GM12878 (cell line): ENCODE results near the gene IQGAP2. TPM values are rescaled to one million over a fixed set of nuclear protein-coding genes. Genes with fewer than 3 reads are reported as not detected.

Experiments used
- ATAC-seq: fragments of 200-7000 bp; cut with Tn5 transposase; 3 replicates; pipeline ENCODE4 v1.9.1; 2020; ENCODE audit warnings: mild to moderate bottlenecking, moderate library complexity
- BruUV-seq: library from RNA; stranded (reverse); fragments of 400-500 nt; replicated peaks from 2 replicates; lab custom pipeline; 2021; lab: Mats Ljungman, UMichigan
- CTCF ChIA-PET: fragments of 300-600 bp; sonication (Branson Sonifier 250); formaldehyde crosslinking; extraction: SDS; loops from one replicate; lab custom pipeline; 2021; ENCODE audit warnings: inconsistent platforms; lab: Yijun Ruan, JAX
- POLR2A ChIA-PET: fragments of 350-600 bp; formaldehyde crosslinking; extraction: SDS; loops from one replicate; lab custom pipeline; 2021; ENCODE audit warnings: inconsistent platforms; lab: Charles Lee
- RAD21 ChIA-PET: fragments of 300-600 bp; sonication (Branson Sonifier 250); formaldehyde crosslinking; loops from one replicate; lab custom pipeline; 2023; ENCODE audit warnings: antibody characterized with exemption; ENCODE audit not compliant: unreplicated experiment; lab: Charles Lee
- SMC1A ChIA-PET: fragments of 300-600 bp; sonication (Branson Sonifier 250); formaldehyde crosslinking; loops from one replicate; lab custom pipeline; 2023; ENCODE audit not compliant: unreplicated experiment, uncharacterized antibody; lab: Charles Lee
- DNase-seq: peaks from one replicate; pipeline ENCODE4 v3.0.0-alpha.2; 2011; ENCODE audit warnings: low read depth, low spot score
- FAIRE-seq: peaks from 3 replicates; lab custom pipeline; 2011; peaks lifted over from hg19 to GRCh38; lab: Jason Lieb, UNC
- H2AFZ ChIP-seq: 2 replicates; pipeline ENCODE4 v1.6.0; 2011; ENCODE audit warnings: low read depth, low read length, control low read depth; ENCODE audit not compliant: control insufficient read depth
- H3K27ac ChIP-seq: 2 replicates; pipeline ENCODE4 v1.5.1; 2011; ENCODE audit warnings: control low read depth; ENCODE audit not compliant: control insufficient read depth, insufficient read depth
- H3K27me3 ChIP-seq, 2 experiments: replicated peaks in 1 of 2; 2 replicates each; pipeline versions ENCODE4 v1.6.0 to v1.6.1; 2011; ENCODE audit warnings: low read length in 1 of 2; ENCODE audit not compliant: control insufficient read depth in 2 of 2, insufficient read depth in 2 of 2
- H3K36me3 ChIP-seq, 2 experiments: 2 replicates each; pipeline ENCODE4 v1.5.1; 2011; ENCODE audit warnings: low read length in 1 of 2; ENCODE audit not compliant: control insufficient read depth in 2 of 2, insufficient read depth in 2 of 2
- H3K4me1 ChIP-seq: 2 replicates; pipeline ENCODE4 v1.6.1; 2011; ENCODE audit warnings: mild to moderate bottlenecking, low read length, moderate library complexity, mixed read lengths; ENCODE audit not compliant: control insufficient read depth, insufficient read depth
- H3K4me2 ChIP-seq: 2 replicates; pipeline ENCODE4 v1.6.0; 2011; ENCODE audit warnings: control low read depth; ENCODE audit not compliant: control insufficient read depth, insufficient read depth
- H3K4me3 ChIP-seq: fragments of 200-600 bp; sonication (generic); 2 replicates; pipeline ENCODE4 v1.5.1; 2016
- H3K79me2 ChIP-seq: 2 replicates; pipeline ENCODE4 v1.6.0; 2011; ENCODE audit warnings: low read length; ENCODE audit not compliant: control insufficient read depth, insufficient read depth
- H3K9ac ChIP-seq: 2 replicates; pipeline ENCODE4 v1.8.0; 2011; ENCODE audit warnings: low read length, control low read depth, mixed read lengths; ENCODE audit not compliant: control insufficient read depth, insufficient read depth
- H3K9me3 ChIP-seq: replicated peaks from 3 replicates; pipeline ENCODE4 v1.5.1; 2011; ENCODE audit warnings: mild to moderate bottlenecking, low read length; ENCODE audit not compliant: control insufficient read depth, insufficient read depth
- H4K20me1 ChIP-seq: 2 replicates; pipeline ENCODE4 v1.6.0; 2011; ENCODE audit not compliant: control insufficient read depth, insufficient read depth
- ATF2 ChIP-seq: IDR thresholded peaks from 2 replicates; pipeline ENCODE4 v1.6.1; 2012; ENCODE audit warnings: low read length, inconsistent platforms
- BCL11A ChIP-seq: IDR thresholded peaks from 2 replicates; pipeline ENCODE4 v1.6.1; 2011; ENCODE audit warnings: low read depth, low read length
- CHD1 ChIP-seq: IDR thresholded peaks from 2 replicates; pipeline ENCODE4 v1.6.1; 2012; ENCODE audit warnings: low read depth, low read length, improper control_type of control experiment
- CHD4 ChIP-seq: fragments of 200-600 bp; sonication (generic); IDR thresholded peaks from 2 replicates; pipeline ENCODE4 v1.6.1; 2016; ENCODE audit warnings: mild to moderate bottlenecking
- ELK1 ChIP-seq: IDR thresholded peaks from 2 replicates; pipeline ENCODE4 v1.6.1; 2012; ENCODE audit warnings: low read depth, low read length, improper control_type of control experiment
- FOS ChIP-seq: IDR thresholded peaks from 3 replicates; pipeline ENCODE4 v1.6.1; 2011; ENCODE audit warnings: borderline replicate concordance; ENCODE audit not compliant: insufficient read length; ENCODE audit errors: extremely low read depth
- KDM1A ChIP-seq: fragments of 200-600 bp; sonication (generic); IDR thresholded peaks from 2 replicates; pipeline ENCODE4 v1.6.1; 2016; ENCODE audit warnings: borderline replicate concordance
- NFIC ChIP-seq: IDR thresholded peaks from 2 replicates; pipeline ENCODE4 v1.6.1; 2012; ENCODE audit warnings: low read depth, mild to moderate bottlenecking, inconsistent platforms, low read length, moderate library complexity
- PAX5 ChIP-seq: IDR thresholded peaks from 2 replicates; pipeline ENCODE4 v1.6.1; 2011; ENCODE audit warnings: low read depth, low read length, borderline replicate concordance
- STAT3 ChIP-seq: IDR thresholded peaks from 2 replicates; pipeline ENCODE4 v1.6.1; 2011; ENCODE audit warnings: low read depth, low read length, improper control_type of control experiment
- WGBS: methylation state at CpG from one replicate; pipeline ENCODE4 v1.1.6; 2016; ENCODE audit warnings: low lambda C conversion rate; ENCODE audit not compliant: insufficient replicate concordance, insufficient coverage; ENCODE audit errors: missing lambda C conversion rate; 5-methylcytosine and 5-hydroxymethylcytosine counted together
- in situ Hi-C: fragments of 300-500 bp; cut with MboI; formaldehyde crosslinking; loops from 9 replicates; pipeline ENCODE4 v1.14.3; 2018; ENCODE audit warnings: mixed read lengths
- intact Hi-C: fragments of 100-400 bp; cut with micrococcal nuclease; formaldehyde crosslinking; loops from one replicate; pipeline ENCODE4 v1.14.2; 2022; ENCODE audit not compliant: unreplicated experiment
- polyA plus RNA-seq, 11 experiments: library from polyadenylated mRNA; depleted of rRNA in 4 of 11; unstranded in 6 of 11; stranded (reverse) in 5 of 11; fragments of >200 nt; fragmentation: Nextera tagmentation in 4 of 11; fragmentation: Illumina TruSeq in 1 of 11; extraction: Ambion mirVana in 4 of 11; extraction: Trizol in 1 of 11; gene quantifications; 1 replicate in 1 of 11; 2 replicates in 10 of 11; pipeline versions ENCODE4 v1.2.1 to v1.2.3, GENCODE V29; 2011 to 2016; ENCODE audit warnings: inconsistent platforms in 2 of 11, missing spikeins in 2 of 11, low read depth in 1 of 11
- total RNA-seq, 4 experiments: library from RNA; depleted of rRNA in 3 of 4; stranded (reverse); fragments of >200 nt in 3 of 4; fragmentation: Illumina TruSeq in 1 of 4; extraction: Trizol in 1 of 4; gene quantifications; 2 replicates each; pipeline versions ENCODE4 v1.2.1 to v1.2.3, GENCODE V29; 2013 to 2021

IQGAP2 gene
- total and polyA plus RNA-seq, 10 of the 15 experiments (the other 5 are each of a cell fraction or from before 2014, with no cell fraction given): 14.5 to 41.4 (median 21.8) TPM

- H3K9me3 ChIP-seq: no peaks in the 10 kb centered on the region
- in situ Hi-C loops: no loop called here
- ChIA-PET SMC1A (no interaction called here), CTCF (interaction anchor here (0.6 to 1.5 kb wide), 2 partner anchors 16 to 33 kb away, joined by 3 read pairs; no protein-coding TSS in a partner anchor), RAD21 (interaction anchor here (0.5 kb wide), 1 partner anchor 570 kb away, joined by 4 read pairs; no protein-coding TSS in a partner anchor), POLR2A (interaction anchor here (0.7 kb wide), 1 partner anchor 9 kb away, joined by 7 read pairs; no protein-coding TSS in a partner anchor)
- 48% methylated on average over 5 of the region's 5 CpGs for WGBS
- no peaks in the 10 kb centered on the region for H3K79me2 ChIP-seq
- no peaks in the 10 kb centered on the region for H3K36me3 ChIP-seq
- no peaks in the 10 kb centered on the region for H3K27me3 ChIP-seq
- no peak overlapping the region for H3K27ac ChIP-seq
- no TSS peak for BruUV-seq
- no peaks in the 10 kb centered on the region for H3K4me1 ChIP-seq
- intact Hi-C loops: loop anchor here (5.0 kb wide), 1 partner anchor 34 kb away; no protein-coding TSS in a partner anchor
- no peak overlapping the region for H3K4me3 ChIP-seq
- H4K20me1 ChIP-seq: no peaks in the 10 kb centered on the region
- DNase-seq (no peak), ATAC-seq (no peak), FAIRE-seq (no peak)
- no peak overlapping the region for H3K4me2 ChIP-seq
- no peak overlapping the region for H3K9ac ChIP-seq
- TF ChIP-seq NFIC (no peak), CHD4 (no peak), KDM1A (no peak), FOS (no peak), STAT3 (no peak), ATF2 (no peak), ELK1 (no peak), PAX5 (no peak), BCL11A (no peak), CHD1 (no peak)
- H2AFZ ChIP-seq: no peak overlapping the region
Measured at GRCh38 chr5:76386360-76386759, 16.7 kb upstream of the IQGAP2 start.
